GM18867 (cell line): ENCODE data around the gene CCDC141.

ENCODE experiments used
- ATAC-seq: cut with Tn5 transposase; IDR thresholded peaks from one replicate; pipeline ENCODE4 v1.9.1; 2021; ENCODE audit warnings: mild to moderate bottlenecking, moderate library complexity; ENCODE audit not compliant: unreplicated experiment

The CCDC141 gene

GRCh38 chr2:178877874-178878273, 172.1 kb downstream of the CCDC141 start:
- ATAC-seq, result no peak

GRCh38 chr2:178874529-178875240, 175.3 kb downstream of the CCDC141 start:
- no peak for ATAC-seq

- ATAC-seq, result no peak
These were observed 176.0 kb downstream of the CCDC141 start for GRCh38 chr2:178873912-178874311.

- ATAC-seq, result no peak
These were observed 178.4 kb downstream of the CCDC141 start for GRCh38 chr2:178871536-178871935.

GRCh38 chr2:178870703-178871102, 179.2 kb downstream of the CCDC141 start:
- no peak for ATAC-seq

GRCh38 chr2:178865999-178866398, 183.9 kb downstream of the CCDC141 start:
- no peak for ATAC-seq

- ATAC-seq, result no peak
These were observed 184.6 kb downstream of the CCDC141 start for GRCh38 chr2:178865146-178865936.

- no peak for ATAC-seq
These were observed 185.9 kb downstream of the CCDC141 start for GRCh38 chr2:178863856-178864620.

GRCh38 chr2:178863130-178863855, 186.6 kb downstream of the CCDC141 start:
- no peak for ATAC-seq

GRCh38 chr2:178860551-178860950, 189.4 kb downstream of the CCDC141 start:
- no peak for ATAC-seq

- no peak for ATAC-seq
These were observed 190.2 kb downstream of the CCDC141 start for GRCh38 chr2:178859730-178860129.

GRCh38 chr2:178858896-178859625, 190.9 kb downstream of the CCDC141 start:
- ATAC-seq, result no peak

GRCh38 chr2:178855151-178855550, 194.8 kb downstream of the CCDC141 start:
- no peak for ATAC-seq

- ATAC-seq, result no peak
These were observed 201.6 kb downstream of the CCDC141 start for GRCh38 chr2:178848335-178848734.

- ATAC-seq, result no peak
These were observed 203.5 kb downstream of the CCDC141 start for GRCh38 chr2:178846458-178846802.

GRCh38 chr2:178845566-178846457, 204.1 kb downstream of the CCDC141 start:
- no peak for ATAC-seq

GRCh38 chr2:178844701-178845100, 205.2 kb downstream of the CCDC141 start:
- no peak for ATAC-seq

- no peak for ATAC-seq
These were observed 205.7 kb downstream of the CCDC141 start for GRCh38 chr2:178844269-178844668.

- ATAC-seq, result no peak
These were observed 206.2 kb downstream of the CCDC141 start for GRCh38 chr2:178843697-178844096.
